Raji (cell line): Measurements from ENCODE around the gene DPF3.

Experiments
- POLR2A ChIP-seq: IDR thresholded peaks from 2 replicates; pipeline ENCODE4 v1.6.1; 2011; ENCODE audit warnings: low read depth, low read length, control low read depth; ENCODE audit not compliant: insufficient read depth

The DPF3 gene

DNA sequence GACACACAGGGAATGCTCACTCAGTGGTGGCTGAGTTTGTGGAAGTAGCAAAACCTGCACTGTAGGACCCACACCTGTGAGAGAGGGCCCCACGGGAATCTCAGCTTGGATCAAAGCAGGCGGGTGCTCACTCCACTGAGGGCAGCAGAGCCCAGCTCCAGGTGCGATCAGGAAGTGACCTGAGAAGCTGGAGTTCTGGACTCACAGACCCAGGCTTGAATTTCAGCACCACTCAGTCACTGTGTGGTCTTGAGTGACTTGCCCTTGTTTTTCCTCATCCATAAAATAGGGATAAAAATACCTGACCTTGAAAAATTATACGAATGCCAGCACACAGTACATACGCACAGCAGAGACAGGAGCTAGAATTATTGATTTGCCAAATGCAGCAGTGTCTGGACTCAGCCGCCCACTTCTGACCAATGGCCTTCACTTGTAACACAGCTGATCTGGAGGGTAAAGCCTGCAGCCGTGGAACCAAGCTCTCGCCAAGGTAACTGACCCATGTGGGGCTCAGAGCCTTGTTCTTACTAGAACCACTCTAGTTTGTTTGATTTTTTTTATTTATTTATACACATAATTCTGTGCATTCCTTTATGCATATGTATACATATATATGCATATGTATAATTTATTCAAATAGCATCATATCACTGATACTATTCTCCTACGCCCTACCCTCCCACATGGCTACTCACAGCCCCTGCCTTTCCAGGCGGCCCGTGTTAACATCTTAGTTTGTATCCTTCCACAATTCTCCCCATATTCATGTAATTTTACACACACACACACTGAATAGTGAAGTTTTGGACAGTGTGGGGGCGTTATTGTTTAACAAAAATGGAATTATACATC, 53.9 kb downstream of the DPF3 start:
- no peak for TF ChIP-seq POLR2A

- no peak for TF ChIP-seq POLR2A
These were observed 54.5 kb downstream of the DPF3 start for GRCh38 chr14:72839351-72839750.

DNA sequence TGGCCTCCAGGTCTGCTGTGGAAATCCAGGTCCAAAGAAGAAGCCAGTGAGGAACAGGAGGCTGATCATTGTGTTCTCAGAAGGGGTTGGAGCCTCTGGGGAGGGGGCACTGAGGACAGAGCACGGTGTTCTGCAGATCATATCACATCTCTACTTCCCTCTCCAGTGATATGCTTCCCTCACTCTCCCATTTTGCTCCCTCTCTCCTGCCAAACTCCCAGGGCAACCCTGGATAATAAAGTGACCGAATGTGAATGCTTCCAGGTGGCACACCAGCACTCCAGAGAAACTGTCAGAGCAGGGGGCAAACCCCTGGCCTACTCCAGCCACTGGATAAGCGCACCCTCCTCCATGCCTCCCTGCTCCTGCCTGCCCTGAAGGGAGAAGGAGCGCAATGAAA, 57.8 kb downstream of the DPF3 start:
- TF ChIP-seq POLR2A: no peak

DNA sequence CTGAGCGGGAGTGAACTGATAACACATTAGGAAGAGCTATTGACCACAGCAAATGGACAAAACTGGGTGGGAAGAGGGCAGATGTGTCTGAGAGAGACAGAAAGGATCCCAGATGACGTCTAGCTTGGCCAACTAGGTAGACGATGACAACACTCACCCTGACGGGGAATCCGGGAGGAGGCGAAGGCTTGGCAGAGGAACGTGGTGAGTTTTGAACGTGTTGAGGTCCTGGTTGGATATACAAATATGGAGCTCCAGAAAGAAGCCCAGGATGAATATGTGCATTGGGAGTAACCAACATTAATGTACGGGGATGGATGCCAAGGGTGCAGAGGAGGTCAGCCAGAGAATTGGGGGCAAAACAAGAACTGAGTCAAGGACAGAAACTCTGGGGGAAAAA, 60.7 kb downstream of the DPF3 start:
- no peak for TF ChIP-seq POLR2A

GRCh38 chr14:72830786-72831594, 62.9 kb downstream of the DPF3 start:
- no peak for TF ChIP-seq POLR2A

- TF ChIP-seq POLR2A: no peak
These were observed 63.5 kb downstream of the DPF3 start for GRCh38 chr14:72830356-72830755.

DNA sequence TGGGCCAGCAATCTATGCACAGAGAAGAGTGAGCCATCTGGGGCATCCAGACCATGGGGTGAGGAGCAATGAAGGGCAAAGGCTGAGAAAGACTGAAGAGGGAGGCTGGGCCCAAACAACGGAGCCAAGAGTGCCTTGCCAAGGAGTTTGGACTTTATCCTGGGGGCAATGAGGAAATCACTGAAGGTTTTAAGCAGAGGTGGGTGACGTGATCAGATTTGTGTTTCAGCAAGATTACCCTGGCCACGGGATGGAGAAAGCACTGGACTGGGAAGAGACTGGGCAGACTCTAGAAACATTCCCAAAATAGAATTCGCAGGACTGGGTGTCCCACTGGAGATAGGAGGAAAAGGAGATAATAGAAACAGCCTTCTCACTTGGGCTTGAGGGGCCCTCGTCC, 65.3 kb downstream of the DPF3 start:
- no peak for TF ChIP-seq POLR2A

DNA sequence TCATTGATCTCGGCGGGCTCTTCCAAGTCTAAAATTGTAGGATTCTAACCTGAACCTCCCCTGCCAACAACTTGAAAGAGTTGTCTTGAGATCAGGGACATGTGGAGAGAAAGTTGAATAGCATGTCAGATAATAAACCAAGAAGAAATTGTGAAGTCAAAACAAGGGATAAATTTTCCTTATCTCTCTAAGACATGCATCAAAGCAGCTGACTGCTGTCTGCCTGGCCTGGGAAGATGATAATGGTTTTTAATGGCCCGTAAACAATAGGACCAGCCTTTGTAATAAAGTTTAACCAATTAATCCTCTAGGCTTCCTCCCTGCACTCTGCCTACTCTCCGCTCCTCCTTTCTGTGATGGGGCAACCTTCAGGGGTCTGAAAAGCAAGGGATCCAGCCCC, 67.9 kb downstream of the DPF3 start:
- TF ChIP-seq POLR2A: no peak

DNA sequence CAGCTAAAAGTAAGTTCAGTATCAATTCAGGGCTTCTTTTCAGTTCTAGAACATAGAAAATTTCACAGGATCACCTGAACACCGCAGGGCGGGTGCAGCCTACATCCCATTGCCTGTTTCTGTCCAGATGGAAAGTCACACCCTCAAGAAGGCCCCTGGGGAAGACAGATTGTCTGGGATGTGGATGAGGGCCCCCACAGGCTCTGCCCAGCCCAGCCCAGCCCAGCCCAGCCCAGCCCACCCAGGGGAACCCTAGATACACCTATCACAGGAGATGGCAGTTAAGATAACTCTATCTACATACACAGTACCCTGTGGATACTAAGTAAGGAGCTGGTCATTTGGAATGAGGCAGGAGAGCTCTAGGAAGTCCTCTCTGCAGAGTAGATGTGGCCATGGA, 68.4 kb downstream of the DPF3 start:
- no peak for TF ChIP-seq POLR2A

DNA sequence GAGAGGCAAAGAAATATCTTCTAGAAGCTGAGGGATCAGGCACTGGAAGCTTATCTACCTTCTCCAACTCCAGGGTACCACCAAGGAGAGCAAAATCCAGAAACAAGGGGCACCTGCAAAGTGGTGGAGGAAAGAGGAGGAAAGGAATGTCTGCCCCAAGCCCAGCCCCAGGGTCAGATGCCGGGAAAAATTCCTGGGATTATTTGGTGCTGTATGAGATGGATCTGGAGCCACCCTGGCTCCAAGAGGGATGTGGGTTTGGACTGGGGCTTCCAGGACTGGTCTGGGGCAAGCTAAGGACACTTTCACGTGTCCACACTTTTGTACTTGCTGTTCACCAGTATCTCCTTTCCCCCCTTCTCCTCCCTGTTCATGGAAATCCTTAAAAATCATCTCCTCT, 69.8 kb downstream of the DPF3 start:
- no peak for TF ChIP-seq POLR2A

DNA sequence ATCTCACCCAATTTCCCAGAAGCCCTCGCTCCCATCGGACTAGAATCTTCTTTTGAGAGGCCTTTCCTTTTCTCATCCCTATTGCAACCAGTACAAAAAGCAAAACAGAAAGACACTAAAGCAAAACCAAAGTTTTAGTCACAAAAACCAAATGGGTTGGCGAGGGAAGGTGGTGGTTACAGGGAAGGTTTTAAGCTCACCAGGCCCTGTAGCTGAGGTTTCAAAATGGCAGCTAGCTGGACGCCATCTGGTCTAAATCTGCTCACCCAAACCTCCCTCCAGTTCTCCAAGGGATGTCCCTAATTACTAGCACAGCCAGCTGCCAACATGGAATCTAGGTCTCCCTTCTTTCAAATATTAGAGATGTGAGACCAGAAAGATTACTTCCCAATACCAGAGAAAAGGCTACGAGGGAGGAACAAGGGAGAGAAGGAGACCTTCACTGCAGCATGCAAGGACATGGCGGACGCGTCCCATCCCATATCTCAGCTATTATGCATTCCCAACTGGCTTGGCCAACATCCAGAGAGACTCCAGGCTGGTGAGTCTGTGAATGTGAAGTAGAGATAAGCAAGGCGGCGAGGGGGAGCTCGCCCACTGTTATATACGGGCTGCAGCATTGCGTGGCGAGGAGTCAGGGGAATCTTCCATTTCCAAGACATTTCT, 70.8 kb downstream of the DPF3 start:
- TF ChIP-seq POLR2A: no peak

- TF ChIP-seq POLR2A: no peak
These were observed 74.9 kb downstream of the DPF3 start for GRCh38 chr14:72818998-72819397.

- TF ChIP-seq POLR2A: no peak
These were observed 77.6 kb downstream of the DPF3 start for GRCh38 chr14:72816287-72816686.

DNA sequence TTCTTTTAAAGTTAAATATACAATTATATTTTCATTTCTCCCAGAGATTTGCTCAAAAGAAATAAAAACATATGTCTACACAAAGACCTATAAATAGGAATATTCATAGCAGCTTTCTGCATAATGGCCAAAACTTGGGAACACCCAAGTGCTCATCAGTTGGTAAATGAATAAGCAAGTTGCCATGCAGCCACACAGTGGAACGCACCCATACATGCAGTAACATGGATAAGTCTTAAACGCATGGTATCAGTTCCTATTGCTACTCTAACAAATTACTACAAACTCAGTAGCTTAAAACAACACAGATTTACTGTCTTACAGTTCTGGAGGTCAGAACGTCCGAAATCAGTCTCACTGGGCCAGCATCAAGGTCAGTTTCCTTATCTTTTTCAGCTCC, 78.5 kb downstream of the DPF3 start:
- no peak for TF ChIP-seq POLR2A

DNA sequence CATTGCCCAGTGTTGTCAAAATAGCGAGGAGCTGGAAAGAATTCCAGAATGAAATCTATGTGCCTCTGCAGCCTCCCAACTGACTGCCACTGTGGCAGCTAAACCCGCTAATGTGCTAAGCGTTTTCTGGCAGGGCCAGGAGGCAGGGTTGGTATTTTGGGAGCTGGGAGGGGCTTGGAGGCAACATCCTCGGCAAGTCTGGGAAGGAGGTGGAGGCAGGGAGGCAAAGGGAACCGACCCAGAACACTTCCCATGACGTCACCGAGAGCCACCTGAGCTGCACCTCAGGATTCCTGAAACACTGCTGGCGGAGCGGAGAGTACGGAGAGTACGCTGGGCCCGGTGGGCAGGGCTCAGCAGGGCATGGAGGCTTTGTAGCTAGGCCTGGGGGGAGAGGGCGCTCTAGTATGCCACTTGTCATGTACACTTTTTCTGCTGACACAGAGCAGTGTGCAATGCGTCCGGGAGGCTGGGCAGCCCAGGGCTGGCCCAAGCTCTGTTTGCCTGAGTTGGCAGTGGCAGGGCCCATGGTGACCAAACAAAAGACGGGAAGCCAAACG, 81.5 kb downstream of the DPF3 start:
- no peak for TF ChIP-seq POLR2A
